GM12875 (cell line): ENCODE results near the gene STARD3NL.

ENCODE experiments used
- H3K4me3 ChIP-seq: one replicate; pipeline ENCODE4 v1.5.1; 2011; ENCODE audit warnings: low read depth, low read length, control low read depth
- CTCF ChIP-seq: IDR thresholded peaks from 2 replicates; pipeline ENCODE4 v1.5.1; 2011; ENCODE audit warnings: low read depth, mild to moderate bottlenecking, control low read depth, inconsistent platforms, low read length, moderate library complexity, borderline replicate concordance; ENCODE audit not compliant: insufficient read depth

The STARD3NL gene

GRCh38 chr7:38191791-38192190 is 13.7 kb downstream of the STARD3NL start:
- TF ChIP-seq CTCF: no peak
- H3K4me3 ChIP-seq: no peak overlapping the region

GRCh38 chr7:38192327-38192726 is 14.3 kb downstream of the STARD3NL start:
- no peak overlapping the region for H3K4me3 ChIP-seq
- TF ChIP-seq CTCF: no peak

GRCh38 chr7:38195804-38196595 is 18.0 kb downstream of the STARD3NL start:
- TF ChIP-seq CTCF: no peak
- no peak overlapping the region for H3K4me3 ChIP-seq

- H3K4me3 ChIP-seq: no peak overlapping the region
- no peak for TF ChIP-seq CTCF
These were observed 20.3 kb downstream of the STARD3NL start for GRCh38 chr7:38198366-38198765.

- no peak overlapping the region for H3K4me3 ChIP-seq
- no peak for TF ChIP-seq CTCF
These were observed 21.1 kb downstream of the STARD3NL start for GRCh38 chr7:38199154-38199553.

GRCh38 chr7:38199782-38200181 is 21.7 kb downstream of the STARD3NL start:
- TF ChIP-seq CTCF: no peak

GRCh38 chr7:38206071-38206470 is 28.0 kb downstream of the STARD3NL start:
- H3K4me3 ChIP-seq: no peak overlapping the region
- TF ChIP-seq CTCF: no peak

More at GRCh38 chr7:38199782-38200181, 21.7 kb downstream of the STARD3NL start:
- no peak overlapping the region for H3K4me3 ChIP-seq
